Urothelium cell line (cell line): ENCODE data around the gene SCAMP5.

Source experiments
- DNase-seq: peaks from one replicate; pipeline ENCODE4 v3.0.0; 2011; ENCODE audit warnings: low spot score, mixed read lengths
- FAIRE-seq: peaks from 2 replicates; lab custom pipeline; 2011; peaks lifted over from hg19 to GRCh38; lab: Jason Lieb, UNC

Gene SCAMP5

GRCh38 chr15:75065851-75066509 is 70.6 kb downstream of the SCAMP5 start:
- DNase-seq (no peak), FAIRE-seq (no peak)

- DNase-seq: peak; percentile 34
- no peak for FAIRE-seq
These were observed 71.9 kb downstream of the SCAMP5 start for GRCh38 chr15:75067123-75067830.

- FAIRE-seq: no peak
- no peak for DNase-seq
These were observed 73.4 kb downstream of the SCAMP5 start for GRCh38 chr15:75068748-75069147.

GRCh38 chr15:75069301-75069925 is 74.0 kb downstream of the SCAMP5 start:
- FAIRE-seq (no peak), DNase-seq (no peak)

- no peak for DNase-seq
- FAIRE-seq: no peak
These were observed 75.3 kb downstream of the SCAMP5 start for GRCh38 chr15:75070674-75071073.
